H1 (cell line): ENCODE data around the gene RIPOR2. TPM values are rescaled to one million over a fixed set of nuclear protein-coding genes. Genes with fewer than 3 reads are reported as not detected.

ENCODE experiments used
- CTCF ChIA-PET: fragments of 300-600 bp; sonication (Branson Sonifier 250); formaldehyde crosslinking; loops from one replicate; lab custom pipeline; 2021; ENCODE audit not compliant: partially characterized antibody; lab: Charles Lee
- POLR2A ChIA-PET: fragments of 300-600 bp; sonication (Branson Sonifier 250); formaldehyde crosslinking; loops from one replicate; lab custom pipeline; 2021; ENCODE audit warnings: inconsistent platforms; ENCODE audit not compliant: partially characterized antibody; lab: Charles Lee
- DNase-seq, 2 experiments: peaks; one replicate each; pipeline versions ENCODE4 v3.0.0 to v3.0.0-alpha.2; 2010 to 2022; ENCODE audit warnings: low spot score in 2 of 2, low read depth in 1 of 2, mixed read lengths in 1 of 2
- FAIRE-seq: peaks from 2 replicates; lab custom pipeline; 2011; peaks lifted over from hg19 to GRCh38; lab: Jason Lieb, UNC
- H2AFZ ChIP-seq: 2 replicates; pipeline ENCODE4 v1.8.1; 2012; ENCODE audit warnings: low read length, inconsistent platforms
- H2AK5ac ChIP-seq: 2 replicates; pipeline ENCODE4 v1.6.1; 2013; ENCODE audit warnings: low read depth, low read length
- H2BK120ac ChIP-seq: replicated peaks from 2 replicates; pipeline ENCODE3; 2013; ENCODE audit warnings: low read depth, low read length, inconsistent platforms
- H2BK12ac ChIP-seq: 2 replicates; pipeline ENCODE4 v1.6.1; 2013; ENCODE audit warnings: low read depth, low read length
- H2BK15ac ChIP-seq: 2 replicates; pipeline ENCODE4 v1.6.1; 2013; ENCODE audit warnings: low read length
- H2BK20ac ChIP-seq: 2 replicates; pipeline ENCODE4 v1.6.1; 2013; ENCODE audit warnings: low read length
- H2BK5ac ChIP-seq: 2 replicates; pipeline ENCODE4 v1.6.1; 2013; ENCODE audit warnings: low read depth, low read length
- H3K14ac ChIP-seq: 2 replicates; pipeline ENCODE4 v1.6.1; 2013; ENCODE audit warnings: inconsistent platforms; ENCODE audit not compliant: insufficient read length
- H3K18ac ChIP-seq: 2 replicates; pipeline ENCODE4 v1.6.1; 2013; ENCODE audit warnings: low read length; ENCODE audit errors: extremely low read depth
- H3K23ac ChIP-seq: 2 replicates; pipeline ENCODE4 v1.6.1; 2013; ENCODE audit warnings: inconsistent platforms; ENCODE audit not compliant: insufficient read length
- H3K23me2 ChIP-seq: 2 replicates; pipeline ENCODE4 v1.6.1; 2013; ENCODE audit warnings: low read depth, low read length
- H3K27ac ChIP-seq: 2 replicates; pipeline ENCODE4 v1.6.1; 2011; ENCODE audit warnings: low read depth, low read length, inconsistent platforms
- H3K27me3 ChIP-seq, 4 experiments: replicated peaks in 1 of 4; 1 replicate in 1 of 4; 2 replicates in 3 of 4; pipeline versions ENCODE4 v1.6.1 to v1.8.1; 2011 to 2013; ENCODE audit warnings: low read length in 3 of 4, mild to moderate bottlenecking in 3 of 4, inconsistent platforms in 2 of 4, mixed read lengths in 2 of 4, moderate library complexity in 1 of 4; ENCODE audit not compliant: control insufficient read depth in 3 of 4, insufficient read depth in 3 of 4; ENCODE audit errors: extremely low read depth in 1 of 4
- H3K36me3 ChIP-seq, 4 experiments: 2 replicates each; pipeline versions ENCODE4 v1.6.1 to v1.8.1; 2011 to 2013; ENCODE audit warnings: mild to moderate bottlenecking in 4 of 4, low read length in 3 of 4, moderate library complexity in 2 of 4, control low read depth in 1 of 4, inconsistent platforms in 1 of 4; ENCODE audit not compliant: insufficient read depth in 4 of 4, control insufficient read depth in 2 of 4
- H3K4ac ChIP-seq: replicated peaks from 2 replicates; pipeline ENCODE3; 2013; ENCODE audit warnings: low read length, low read depth, mixed read lengths, inconsistent platforms; ENCODE audit not compliant: insufficient read length
- H3K4me1 ChIP-seq, 4 experiments: replicated peaks in 1 of 4; 1 replicate in 1 of 4; 2 replicates in 3 of 4; pipeline versions ENCODE4 v1.6.1 to v1.8.1; 2011 to 2013; ENCODE audit warnings: low read length in 3 of 4, inconsistent platforms in 2 of 4, mixed read lengths in 1 of 4; ENCODE audit not compliant: insufficient read depth in 4 of 4, control insufficient read depth in 3 of 4
- H3K4me2 ChIP-seq, 2 experiments: 2 replicates each; pipeline versions ENCODE4 v1.6.1 to v1.8.1; 2011 to 2013; ENCODE audit warnings: low read depth in 2 of 2, low read length in 2 of 2, control low read depth in 1 of 2, inconsistent platforms in 1 of 2, mild to moderate bottlenecking in 1 of 2; ENCODE audit not compliant: insufficient read depth in 1 of 2
- H3K4me3 ChIP-seq, 4 experiments: fragments of 200-600, 300-600 bp in 1 of 4; sonication (generic), shearing (Covaris generic), sonication (Bioruptor Twin) in 1 of 4; 2 replicates each; pipeline versions ENCODE4 v1.5.1 to v1.8.1; 2011 to 2016; ENCODE audit warnings: low read length in 4 of 4, low read depth in 3 of 4, control low read depth in 2 of 4, inconsistent platforms in 2 of 4, mild to moderate bottlenecking in 2 of 4, mixed read lengths in 1 of 4, moderate library complexity in 1 of 4; ENCODE audit not compliant: insufficient read depth in 2 of 4; ENCODE audit errors: extremely low read depth in 1 of 4
- H3K56ac ChIP-seq: replicated peaks from 2 replicates; pipeline ENCODE3; 2013; ENCODE audit warnings: low read depth, mild to moderate bottlenecking, mixed read lengths, low read length, inconsistent platforms; ENCODE audit not compliant: insufficient read length
- H3K79me1 ChIP-seq: 2 replicates; pipeline ENCODE4 v1.6.1; 2013; ENCODE audit warnings: low read depth, low read length, control low read depth
- H3K79me2 ChIP-seq, 2 experiments: 2 replicates each; pipeline versions ENCODE4 v1.6.1 to v1.8.1; 2012 to 2013; ENCODE audit warnings: low read length in 2 of 2, mild to moderate bottlenecking in 2 of 2, inconsistent platforms in 1 of 2; ENCODE audit not compliant: insufficient read depth in 2 of 2, control insufficient read depth in 1 of 2
- H3K9ac ChIP-seq, 4 experiments: replicated peaks in 1 of 4; 1 replicate in 1 of 4; 2 replicates in 3 of 4; pipeline versions ENCODE4 v1.6.1 to v1.8.1; 2011 to 2013; ENCODE audit warnings: low read depth in 3 of 4, low read length in 3 of 4, control low read depth in 2 of 4, mild to moderate bottlenecking in 2 of 4, moderate library complexity in 2 of 4, inconsistent platforms in 1 of 4; ENCODE audit errors: extremely low read depth in 1 of 4
- H3K9me3 ChIP-seq, 2 experiments: 2 replicates each; pipeline versions ENCODE4 v1.6.1 to v1.8.1; 2012 to 2013; ENCODE audit warnings: mild to moderate bottlenecking in 2 of 2, moderate library complexity in 2 of 2, control low read depth in 1 of 2, inconsistent platforms in 1 of 2, low read depth in 1 of 2, low read length in 1 of 2, mixed read lengths in 1 of 2; ENCODE audit not compliant: insufficient read depth in 2 of 2
- H4K20me1 ChIP-seq, 2 experiments: replicated peaks in 1 of 2; 2 replicates each; pipeline versions ENCODE3 to v1.8.1; 2011 to 2013; ENCODE audit warnings: inconsistent platforms in 2 of 2, low read length in 2 of 2, mild to moderate bottlenecking in 1 of 2; ENCODE audit not compliant: insufficient read depth in 2 of 2, control insufficient read depth in 1 of 2
- H4K5ac ChIP-seq: 2 replicates; pipeline ENCODE4 v1.6.1; 2013; ENCODE audit warnings: low read length, low read depth, mixed read lengths, inconsistent platforms; ENCODE audit not compliant: insufficient read length
- H4K8ac ChIP-seq: 2 replicates; pipeline ENCODE4 v1.8.0; 2013; ENCODE audit warnings: mild to moderate bottlenecking, moderate library complexity, low read length, inconsistent platforms; ENCODE audit not compliant: insufficient read depth; ENCODE audit errors: extremely low read depth
- H4K91ac ChIP-seq: replicated peaks from 2 replicates; pipeline ENCODE3; 2013; ENCODE audit warnings: low read length, mixed read lengths, inconsistent platforms; ENCODE audit not compliant: insufficient read length
- EGR1 ChIP-seq: IDR thresholded peaks from 2 replicates; pipeline ENCODE4 v1.6.1; 2011; ENCODE audit warnings: low read depth, low read length, borderline replicate concordance
- EP300 ChIP-seq, 2 experiments: IDR thresholded peaks; 1 replicate in 1 of 2; 2 replicates in 1 of 2; pipeline ENCODE4 v1.6.1; 2011 to 2012; ENCODE audit warnings: low read depth in 2 of 2, low read length in 2 of 2, mild to moderate bottlenecking in 2 of 2, borderline replicate concordance in 1 of 2, inconsistent platforms in 1 of 2, moderate library complexity in 1 of 2
- RFX5 ChIP-seq: IDR thresholded peaks from 2 replicates; pipeline ENCODE4 v1.6.1; 2011; ENCODE audit warnings: low read depth, low read length, improper control_type of control experiment, borderline replicate concordance
- WGBS, 2 experiments: shearing (Covaris generic) in 1 of 2; methylation state at CpG; one replicate each; pipeline versions ENCODE4 v1.1.6 to v1.1.7; 2013 to 2015; ENCODE audit warnings: low lambda C conversion rate in 2 of 2, mixed read lengths in 2 of 2, inconsistent platforms in 1 of 2, low coverage in 1 of 2, missing lambda C conversion rate in 1 of 2; ENCODE audit not compliant: insufficient replicate concordance in 2 of 2, insufficient coverage in 1 of 2, insufficient read length in 1 of 2; ENCODE audit errors: extremely low coverage in 1 of 2, missing lambda C conversion rate in 1 of 2; 5-methylcytosine and 5-hydroxymethylcytosine counted together
- polyA plus RNA-seq, 7 experiments: library from polyadenylated mRNA; depleted of rRNA in 3 of 7; stranded (reverse) in 5 of 7; unstranded in 2 of 7; fragments of >200 nt in 5 of 7; fragments of 200-250 nt in 2 of 7; gene quantifications; 1 replicate in 5 of 7; 2 replicates in 1 of 7; 4 replicates in 1 of 7; pipeline versions ENCODE4 v1.2.1 to v1.2.3, GENCODE V29; 2011 to 2013; ENCODE audit warnings: missing spikeins in 2 of 7, mixed read lengths in 2 of 7
- total RNA-seq: library from RNA; stranded (reverse); fragmentation: NEBNext Ultra II Directional; extraction: Animal tissue kit (Norgen Biotek cat#: 25700); gene quantifications from 2 replicates; pipeline ENCODE4 v1.2.1, GENCODE V29; 2021

Gene RIPOR2
- total and polyA plus RNA-seq, 2 of the 8 experiments (the other 6 are each of a cell fraction or from before 2014, with no cell fraction given), result 16.7 to 45.6 TPM

DNA sequence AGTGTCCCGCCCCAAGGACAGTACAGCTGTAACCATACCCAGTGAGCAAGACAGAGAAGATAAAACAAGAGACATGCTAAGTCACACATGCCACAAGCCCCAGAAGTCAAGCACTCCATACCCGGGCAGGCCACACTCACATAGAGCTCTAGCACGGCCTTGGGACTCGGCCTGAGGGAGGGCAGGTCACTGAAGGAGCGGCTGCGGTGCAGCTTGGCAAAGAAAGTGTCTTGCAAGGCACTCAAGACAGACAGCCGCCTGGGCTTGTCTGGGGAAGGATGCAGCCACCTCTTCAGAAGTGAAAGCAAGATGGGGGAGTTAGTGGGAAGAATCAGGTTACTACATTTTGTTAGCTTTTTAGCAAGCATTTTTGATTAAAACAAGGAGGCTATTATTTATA lies 88.4 kb downstream of the RIPOR2 start:
- Histone ChIP-seq H3K4me3 (no peak overlapping the region), H2BK20ac (no peak overlapping the region), H2AFZ (no peak overlapping the region), H3K27me3 (no peaks in the 10 kb centered on the region), H3K9ac (no peak overlapping the region; a peak in 1 of 7 replicates), H3K27ac (no peak overlapping the region), H3K14ac (no peak overlapping the region), H3K56ac (no peak overlapping the region), H3K23ac (no peak overlapping the region), H4K5ac (no peak overlapping the region), H3K36me3 (peaks cover 2 to 34% (median 6%) of the 10 kb centered on the region in 4 experiments; a peak in 5 of 8 replicates), H2BK15ac (no peak overlapping the region), H2BK12ac (no peak overlapping the region), H3K4me2 (no peak overlapping the region), H3K23me2 (no peaks in the 10 kb centered on the region), H3K79me1 (no peaks in the 10 kb centered on the region; the same call in 1 of the 2 replicates), H3K4ac (no peak overlapping the region), H3K79me2 (no peaks in the 10 kb centered on the region), H4K20me1 (no peaks in the 10 kb centered on the region), H3K9me3 (no peaks in the 10 kb centered on the region), H2BK5ac (no peak overlapping the region), H3K18ac (no peak overlapping the region), H4K8ac (no peak overlapping the region), H3K4me1 (no peaks in the 10 kb centered on the region), H2BK120ac (no peak overlapping the region)
- FAIRE-seq, result no peak
- WGBS, 2 experiments, result 94% methylated on average over 7 of the region's 7 CpGs; no CpG with 5 or more reads in 1 of the 2 experiments
- no peak for DNase-seq
- ChIA-PET POLR2A (interaction anchor here (1.3 kb wide), 1 partner anchor 13 kb away, joined by 3 read pairs; no protein-coding TSS in a partner anchor), CTCF (interaction anchor here (0.9 to 3.0 kb wide), 4 partner anchors 9 to 223 kb away, joined by 3 to 17 read pairs (median 3); no protein-coding TSS in a partner anchor)
- no peak for TF ChIP-seq EGR1
- no peak for TF ChIP-seq RFX5
- TF ChIP-seq EP300 (IDR thresholded peaks at IDR 0.05; ENCODE audit: borderline replicate concordance in 1 of 2, low read depth in 2 of 2, low read length in 2 of 2), result no peak
- TF ChIP-seq, all 59 proteins: peak for 0
- no peak overlapping the region for H4K91ac ChIP-seq
- no peak overlapping the region for H2AK5ac ChIP-seq
